HUES48 (cell line): ENCODE data around the gene CCDC91.

Experiments
- H3K27ac ChIP-seq: one replicate; pipeline ENCODE4 v1.7.0; 2013; ENCODE audit warnings: low read depth, low read length, inconsistent platforms
- H3K27me3 ChIP-seq: 2 replicates; pipeline ENCODE4 v1.6.1; 2013; ENCODE audit warnings: mild to moderate bottlenecking, low read length; ENCODE audit not compliant: control insufficient read depth, insufficient read depth
- H3K36me3 ChIP-seq: 2 replicates; pipeline ENCODE4 v1.6.1; 2013; ENCODE audit warnings: low read length; ENCODE audit not compliant: control insufficient read depth, insufficient read depth
- H3K4me1 ChIP-seq: 2 replicates; pipeline ENCODE4 v1.6.1; 2013; ENCODE audit warnings: mild to moderate bottlenecking, low read length; ENCODE audit not compliant: control insufficient read depth, insufficient read depth
- H3K4me3 ChIP-seq: 2 replicates; pipeline ENCODE4 v1.5.1; 2013; ENCODE audit warnings: mild to moderate bottlenecking, low read depth, low read length
- H3K9ac ChIP-seq: 2 replicates; pipeline ENCODE4 v1.6.1; 2013; ENCODE audit warnings: mild to moderate bottlenecking, low read depth, low read length, moderate library complexity
- H3K9me3 ChIP-seq: 2 replicates; pipeline ENCODE4 v1.6.1; 2013; ENCODE audit warnings: low read length; ENCODE audit not compliant: control insufficient read depth, insufficient read depth

The CCDC91 gene

DNA sequence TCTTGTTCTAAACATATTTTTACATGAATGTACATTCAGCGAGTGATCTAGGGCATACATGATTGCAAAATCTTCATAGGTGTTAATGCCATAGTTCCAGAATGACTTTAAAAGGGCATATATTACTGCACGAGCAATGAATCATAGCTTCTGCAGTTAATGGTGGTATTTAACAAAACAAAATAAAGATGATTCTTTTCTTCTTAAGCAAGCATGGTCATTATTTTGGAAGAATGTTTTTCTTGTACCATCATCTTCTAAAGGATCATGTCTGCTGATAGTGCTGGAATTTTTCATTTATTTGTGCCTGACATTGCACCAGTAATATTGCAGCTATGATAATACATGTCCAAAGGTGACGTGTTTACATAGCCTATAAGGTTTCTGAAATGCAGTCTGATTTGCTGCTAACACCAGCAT lies 388.6 kb downstream of the CCDC91 start:
- Histone ChIP-seq H3K9ac (no peak overlapping the region), H3K9me3 (no peaks in the 10 kb centered on the region), H3K4me1 (no peaks in the 10 kb centered on the region), H3K36me3 (no peaks in the 10 kb centered on the region), H3K27me3 (no peaks in the 10 kb centered on the region), H3K4me3 (no peak overlapping the region), H3K27ac (no peak overlapping the region)

- no peak overlapping the region for H3K4me3 ChIP-seq
- H3K27ac ChIP-seq, result no peak overlapping the region
- H3K9me3 ChIP-seq, result no peaks in the 10 kb centered on the region
- no peaks in the 10 kb centered on the region for H3K36me3 ChIP-seq
- H3K9ac ChIP-seq, result no peak overlapping the region
- H3K27me3 ChIP-seq, result no peaks in the 10 kb centered on the region
- H3K4me1 ChIP-seq, result no peaks in the 10 kb centered on the region
Measured at GRCh38 chr12:28582672-28583376, 392.6 kb downstream of the CCDC91 start.

- no peaks in the 10 kb centered on the region for H3K27me3 ChIP-seq
- H3K4me1 ChIP-seq, result no peaks in the 10 kb centered on the region
- no peaks in the 10 kb centered on the region for H3K9me3 ChIP-seq
- no peak overlapping the region for H3K4me3 ChIP-seq
- no peaks in the 10 kb centered on the region for H3K36me3 ChIP-seq
- H3K27ac ChIP-seq, result no peak overlapping the region
- H3K9ac ChIP-seq, result no peak overlapping the region
Measured at GRCh38 chr12:28583701-28584261, 393.5 kb downstream of the CCDC91 start.

- no peak overlapping the region for H3K9ac ChIP-seq
- H3K27ac ChIP-seq, result no peak overlapping the region
- no peaks in the 10 kb centered on the region for H3K27me3 ChIP-seq
- no peaks in the 10 kb centered on the region for H3K36me3 ChIP-seq
- no peaks in the 10 kb centered on the region for H3K4me1 ChIP-seq
- no peak overlapping the region for H3K4me3 ChIP-seq
- H3K9me3 ChIP-seq, result no peaks in the 10 kb centered on the region
Measured at GRCh38 chr12:28585146-28585545, 394.9 kb downstream of the CCDC91 start.

GRCh38 chr12:28586481-28586880 lies 396.2 kb downstream of the CCDC91 start:
- H3K27me3 ChIP-seq, result no peaks in the 10 kb centered on the region
- no peak overlapping the region for H3K9ac ChIP-seq
- no peak overlapping the region for H3K27ac ChIP-seq
- H3K4me1 ChIP-seq, result 0 out of 2 replicates have a peak, but pooled peaks cover under 1% of the 10 kb centered on the region
- no peaks in the 10 kb centered on the region for H3K9me3 ChIP-seq
- H3K36me3 ChIP-seq, result no peaks in the 10 kb centered on the region
- no peak overlapping the region for H3K4me3 ChIP-seq

DNA sequence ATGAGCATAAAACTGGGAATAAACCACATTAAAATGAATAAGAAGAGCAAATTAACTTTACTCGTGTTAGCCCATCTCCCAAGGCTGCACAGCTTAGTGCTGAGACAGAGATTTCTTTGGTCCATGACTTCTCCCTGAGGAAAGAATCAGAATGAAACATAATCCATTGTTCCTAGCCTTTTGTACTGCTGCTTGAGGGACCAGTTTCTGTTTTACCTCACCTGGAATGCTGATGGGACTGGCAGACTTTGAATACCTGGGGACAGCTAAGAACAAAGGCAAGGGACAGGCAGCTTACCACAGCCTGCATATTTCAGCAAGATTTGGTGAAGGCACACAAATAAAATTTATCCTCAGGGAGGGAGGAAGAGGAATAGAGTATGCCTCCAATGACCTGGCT lies 401.6 kb downstream of the CCDC91 start:
- no peaks in the 10 kb centered on the region for H3K36me3 ChIP-seq
- no peak overlapping the region for H3K9ac ChIP-seq
- H3K4me3 ChIP-seq, result no peak overlapping the region
- no peak overlapping the region for H3K27ac ChIP-seq
- no peaks in the 10 kb centered on the region for H3K9me3 ChIP-seq
- no peaks in the 10 kb centered on the region for H3K27me3 ChIP-seq
- 0 out of 2 replicates have a peak, but pooled peaks cover 2% of the 10 kb centered on the region for H3K4me1 ChIP-seq
